Thyroid gland (tissue), 4 donors: Measurements from ENCODE around the gene CDC26. TPM values are rescaled to one million over a fixed set of nuclear protein-coding genes. Genes with fewer than 3 reads are reported as not detected.

Experiments
- DNase-seq, 2 donors: peaks; one replicate each; pipeline ENCODE4 v3.0.0-alpha.2; 2019
- H3K27ac ChIP-seq, 3 donors: fragments of 200-600 bp; sonication (generic); 1 replicate in 2 of 3; 2 replicates in 1 of 3; pipeline ENCODE4 v1.5.1; 2016 to 2019; ENCODE audit warnings: mild to moderate bottlenecking in 1 of 3, moderate library complexity in 1 of 3
- H3K27me3 ChIP-seq: fragments of 200-600 bp; sonication (generic); one replicate; pipeline ENCODE4 v1.5.1; 2019
- H3K36me3 ChIP-seq, 2 donors: fragments of 200-600 bp; sonication (generic); one replicate each; pipeline ENCODE4 v1.5.1; 2016 to 2019
- H3K4me1 ChIP-seq, 2 donors: fragments of 200-600 bp; sonication (generic); one replicate each; pipeline ENCODE4 v1.5.1; 2017 to 2019
- H3K4me3 ChIP-seq, 3 donors: fragments of 200-600 bp; sonication (generic); replicated peaks in 1 of 3; 1 replicate in 2 of 3; 2 replicates in 1 of 3; pipeline ENCODE4 v1.5.1; 2016; ENCODE audit warnings: mild to moderate bottlenecking in 1 of 3
- H3K9me3 ChIP-seq: fragments of 200-600 bp; sonication (generic); one replicate; pipeline ENCODE4 v1.5.1; 2017
- CTCF ChIP-seq, 6 experiments: fragments of 200-600 bp in 3 of 6; fragments of 450-650 bp in 3 of 6; sonication (generic) in 3 of 6; IDR thresholded peaks; one replicate each; pipeline ENCODE4 v1.5.1; 2016 to 2019; ENCODE audit warnings: antibody characterized with exemption in 6 of 6, mild to moderate bottlenecking in 2 of 6, inconsistent platforms in 1 of 6, moderate library complexity in 1 of 6
- POLR2A ChIP-seq, 2 donors: fragments of 450-650 bp; IDR thresholded peaks; one replicate each; pipeline ENCODE4 v1.6.1; 2017; ENCODE audit warnings: antibody characterized with exemption in 2 of 2, mild to moderate bottlenecking in 2 of 2, moderate library complexity in 1 of 2
- WGBS, 2 donors: methylation state at CpG; one replicate each; pipeline ENCODE4 v1.1.5; 2017; 5-methylcytosine and 5-hydroxymethylcytosine counted together
- intact Hi-C: fragments of 100-400 bp; cut with DNase I; formaldehyde crosslinking; loops from one replicate; pipeline ENCODE4 v1.15.1; 2023
- total RNA-seq, 4 donors: library from RNA; depleted of rRNA; stranded (reverse); fragments of >200 nt; gene quantifications; one replicate each; pipeline ENCODE4 v1.2.3, GENCODE V29; 2016

Gene CDC26
- 10 to 100 TPM; 23.0 to 73.5 (median 38.3) TPM for total RNA-seq

GRCh38 chr9:113275157-113276131 lies at the start of gene CDC26, which contains the start of gene PRPF4:
CDC26 (minus strand) TSS chr9:113275572; CDS start chr9:113272507, 3,065 bp downstream.
PRPF4 (plus strand) TSS chr9:113275658; CDS start chr9:113275744, 86 bp downstream.
- peaks cover 12 to 17% of the 10 kb centered on the region in 2 donors for H3K4me1 ChIP-seq
- 0 to 2% methylated on average over 35 to 56 of the region's 63 CpGs for WGBS, 2 donors
- no peaks in the 10 kb centered on the region for H3K27me3 ChIP-seq
- H3K27ac ChIP-seq, result peak within 1 kb of the TSS; percentile 77 to 87 (median 86)
- no peak for TF ChIP-seq CTCF (IDR thresholded peaks at IDR 0.05)
- TF ChIP-seq POLR2A (IDR thresholded peaks at IDR 0.05), result peak in 1 of 2 donors; percentile 84
- intact Hi-C loops, result loop anchor here (10.0 kb wide), 1 partner anchor 51 kb away; the partner anchor contains the start of genes FKBP15 and SLC31A1
- H3K4me3 ChIP-seq, result peak within 1 kb of the TSS; percentile 70 to 77 (median 73)
- H3K36me3 ChIP-seq, result peaks cover 32 to 44% of the 10 kb centered on the region in 2 donors
- DNase-seq, result peak; percentile 96 to 97
- H3K9me3 ChIP-seq, result no peaks in the 10 kb centered on the region

GRCh38 chr9:113322671-113323070 lies 47.3 kb upstream of the CDC26 start:
- Histone ChIP-seq H3K9me3 (no peaks in the 10 kb centered on the region), H3K27ac (no peak overlapping the region), H3K4me1 (no peaks in the 10 kb centered on the region), H3K4me3 (no peak overlapping the region), H3K27me3 (no peaks in the 10 kb centered on the region), H3K36me3 (peaks cover 0 to 16% of the 10 kb centered on the region in 2 donors)
- no peak for DNase-seq
- intact Hi-C loops, result no loop called here
- WGBS, 2 donors, result 80 to 94% methylated on average over 6 of the region's 6 CpGs
- TF ChIP-seq POLR2A (IDR thresholded peaks at IDR 0.05), result no peak
- no peak for TF ChIP-seq CTCF (IDR thresholded peaks at IDR 0.05)

GRCh38 chr9:113320051-113320450 lies 44.7 kb upstream of the CDC26 start:
- no peak for DNase-seq
- Histone ChIP-seq H3K27me3 (no peaks in the 10 kb centered on the region), H3K9me3 (no peaks in the 10 kb centered on the region), H3K36me3 (peaks cover 0 to 20% of the 10 kb centered on the region in 2 donors), H3K27ac (no peak overlapping the region), H3K4me3 (no peak overlapping the region), H3K4me1 (no peaks in the 10 kb centered on the region)
- TF ChIP-seq POLR2A (IDR thresholded peaks at IDR 0.05), result no peak
- no peak for TF ChIP-seq CTCF (IDR thresholded peaks at IDR 0.05)
- intact Hi-C loops, result no loop called here
- WGBS, 2 donors, result 95 to 99% methylated on average over 3 of the region's 3 CpGs

GRCh38 chr9:113319054-113319453 lies 43.7 kb upstream of the CDC26 start:
- no peaks in the 10 kb centered on the region for H3K27me3 ChIP-seq
- intact Hi-C loops, result no loop called here
- TF ChIP-seq CTCF (IDR thresholded peaks at IDR 0.05) (no peak), POLR2A (IDR thresholded peaks at IDR 0.05) (no peak)
- DNase-seq, result no peak
- no peak overlapping the region for H3K27ac ChIP-seq
- H3K4me3 ChIP-seq, result no peak overlapping the region
- H3K9me3 ChIP-seq, result no peaks in the 10 kb centered on the region
- no peaks in the 10 kb centered on the region for H3K4me1 ChIP-seq
- WGBS, 2 donors, result 82 to 83% methylated on average over 2 of the region's 2 CpGs
- H3K36me3 ChIP-seq, result peaks cover 0 to 20% of the 10 kb centered on the region in 2 donors

GRCh38 chr9:113317777-113318176 lies 42.4 kb upstream of the CDC26 start:
- no peaks in the 10 kb centered on the region for H3K9me3 ChIP-seq
- no peak for TF ChIP-seq POLR2A (IDR thresholded peaks at IDR 0.05)
- no peaks in the 10 kb centered on the region for H3K27me3 ChIP-seq
- 57 to 76% methylated on average over 2 of the region's 2 CpGs for WGBS, 2 donors
- intact Hi-C loops, result no loop called here
- peaks cover 0 to 20% of the 10 kb centered on the region in 2 donors for H3K36me3 ChIP-seq
- no peak for DNase-seq
- H3K4me1 ChIP-seq, result no peaks in the 10 kb centered on the region
- H3K27ac ChIP-seq, result no peak overlapping the region
- H3K4me3 ChIP-seq, result no peak overlapping the region
